GM19193 (cell line): Measurements from ENCODE around the gene C1RL.

Experiments
- POLR2A ChIP-seq: IDR thresholded peaks from 4 replicates; pipeline ENCODE4 v1.6.1; 2011; ENCODE audit not compliant: insufficient read depth, insufficient read length; ENCODE audit errors: extremely low read depth

C1RL gene

DNA sequence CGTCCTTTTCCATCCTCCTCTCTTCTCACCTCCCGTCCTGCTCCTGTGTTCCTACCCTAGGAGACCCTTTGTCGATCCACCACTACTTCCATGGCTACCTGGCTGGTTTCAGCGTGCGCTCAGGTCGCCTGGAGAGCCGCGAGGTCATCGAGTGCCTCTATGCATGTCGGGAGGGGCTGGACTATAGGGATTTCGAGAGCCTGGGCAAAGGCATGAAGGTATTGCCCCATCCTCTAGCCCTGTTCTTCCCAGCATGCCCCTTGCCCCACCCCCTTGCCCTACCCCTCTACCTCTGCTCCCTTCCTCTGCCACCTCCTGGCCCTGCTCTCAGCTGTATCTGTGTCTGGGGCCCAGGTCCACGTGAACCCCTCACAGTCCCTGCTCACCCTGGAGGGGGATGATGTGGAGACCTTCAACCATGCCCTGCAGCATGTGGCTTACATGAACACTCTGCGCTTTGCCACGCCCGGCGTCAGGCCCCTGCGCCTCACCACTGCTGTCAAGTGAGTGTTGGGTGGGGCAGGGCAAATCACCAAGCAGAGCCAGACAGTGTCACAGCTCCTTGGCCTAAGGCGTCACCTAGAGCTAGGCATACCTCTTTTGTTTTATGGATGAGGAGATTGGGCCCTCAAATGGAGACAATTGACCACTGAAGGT lies 33.9 kb upstream of the C1RL start:
- TF ChIP-seq POLR2A = no peak

DNA sequence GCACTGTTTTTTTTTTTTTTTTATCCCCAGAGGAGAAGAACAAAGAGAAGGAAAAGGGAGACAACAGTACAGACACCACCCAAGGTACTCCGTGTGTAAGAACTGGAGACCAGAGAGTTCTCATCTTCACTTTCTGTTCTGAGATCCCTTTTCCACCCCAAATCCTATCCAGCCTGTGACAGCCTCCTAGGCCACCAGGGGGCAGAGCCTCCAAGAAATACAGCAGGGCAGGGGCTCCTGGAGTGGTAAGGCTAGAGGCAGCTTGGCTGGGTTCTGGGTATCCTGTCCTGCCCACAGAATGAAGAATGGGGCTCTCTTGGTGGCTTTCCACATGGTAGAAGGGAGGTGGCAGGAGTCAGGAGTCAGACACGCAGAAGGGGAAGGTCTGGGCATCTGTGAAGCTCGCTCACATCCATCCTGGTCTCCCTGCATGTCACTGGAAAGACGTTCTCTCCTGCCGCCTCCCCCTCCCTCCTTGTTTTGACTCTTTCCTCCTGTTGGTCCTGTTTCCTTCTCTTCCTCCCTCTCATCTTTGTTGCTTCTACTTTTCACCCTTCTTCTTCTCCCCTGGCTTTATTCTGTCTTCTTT lies 33.1 kb upstream of the C1RL start:
- no peak for TF ChIP-seq POLR2A

DNA sequence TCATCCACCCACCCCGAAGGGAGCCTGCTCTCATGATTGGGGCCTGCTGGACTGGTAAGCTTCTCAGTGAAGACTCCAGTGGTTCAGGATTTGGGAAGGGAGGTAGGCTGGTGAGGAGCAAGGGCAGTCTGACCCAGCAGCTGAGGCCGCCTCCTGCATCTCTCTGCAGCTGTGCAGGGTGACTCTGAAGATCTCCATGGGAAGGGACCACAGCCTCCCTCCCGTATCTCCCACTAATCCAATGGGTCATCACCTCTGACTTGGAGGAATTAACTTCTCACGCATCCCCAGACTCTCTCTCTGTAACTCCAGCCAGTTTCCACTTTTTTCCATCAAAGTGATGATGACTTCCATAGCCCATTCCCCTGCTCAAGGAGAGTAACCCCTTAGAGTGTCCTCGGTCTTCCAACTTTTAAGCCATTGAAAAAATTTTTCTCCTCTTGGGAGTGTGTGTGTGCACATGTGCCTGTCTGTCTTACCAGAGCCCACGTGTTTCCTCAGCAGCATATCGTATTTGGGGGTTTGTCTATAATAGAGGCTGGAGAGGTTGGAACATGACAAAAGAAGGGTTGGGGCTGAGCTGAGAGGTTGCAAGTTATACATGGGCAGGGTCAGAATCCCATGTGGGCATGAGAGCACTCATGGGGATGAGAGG lies 32.5 kb upstream of the C1RL start:
- no peak for TF ChIP-seq POLR2A

DNA sequence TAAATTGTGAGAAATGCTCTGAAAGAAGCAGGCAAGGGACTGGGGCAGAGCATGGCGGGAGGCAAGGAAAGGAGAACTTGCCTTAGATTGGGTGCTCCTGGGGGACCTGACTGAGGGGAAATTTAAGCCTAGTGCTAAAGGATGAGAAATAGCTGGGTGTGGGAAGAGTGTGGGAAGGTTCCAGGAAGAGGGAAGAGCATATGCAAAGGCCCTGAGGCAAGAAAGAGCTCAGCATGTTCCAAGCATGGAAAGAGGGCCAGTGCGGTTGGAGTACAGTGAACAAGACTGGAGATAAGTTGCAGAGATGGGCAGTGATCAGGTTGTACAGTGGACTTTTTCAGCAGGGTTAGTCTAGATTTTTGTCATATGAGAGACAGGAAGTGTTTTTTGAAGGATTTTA lies 30.2 kb upstream of the C1RL start:
- TF ChIP-seq POLR2A = no peak

DNA sequence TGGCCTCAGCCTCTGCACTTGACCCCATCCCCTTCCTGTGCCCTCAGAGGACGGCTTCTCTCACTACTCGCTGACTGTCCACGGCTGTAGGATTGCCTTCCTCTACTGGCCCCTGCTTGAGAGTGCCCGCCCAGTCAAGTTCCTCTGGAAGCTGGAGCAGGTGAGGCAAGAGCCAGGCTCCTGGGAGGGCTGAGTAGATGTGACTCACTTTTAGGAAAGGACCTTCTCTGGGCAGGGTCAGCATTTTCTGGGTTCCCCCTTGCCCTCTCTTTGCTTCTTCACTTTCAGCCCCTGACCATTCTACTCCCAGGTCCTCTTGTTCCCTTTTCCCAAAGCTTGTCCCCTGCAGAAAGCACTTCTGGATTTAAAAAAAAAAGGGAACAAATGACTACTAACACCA lies 28.9 kb upstream of the C1RL start:
- TF ChIP-seq POLR2A = no peak

DNA sequence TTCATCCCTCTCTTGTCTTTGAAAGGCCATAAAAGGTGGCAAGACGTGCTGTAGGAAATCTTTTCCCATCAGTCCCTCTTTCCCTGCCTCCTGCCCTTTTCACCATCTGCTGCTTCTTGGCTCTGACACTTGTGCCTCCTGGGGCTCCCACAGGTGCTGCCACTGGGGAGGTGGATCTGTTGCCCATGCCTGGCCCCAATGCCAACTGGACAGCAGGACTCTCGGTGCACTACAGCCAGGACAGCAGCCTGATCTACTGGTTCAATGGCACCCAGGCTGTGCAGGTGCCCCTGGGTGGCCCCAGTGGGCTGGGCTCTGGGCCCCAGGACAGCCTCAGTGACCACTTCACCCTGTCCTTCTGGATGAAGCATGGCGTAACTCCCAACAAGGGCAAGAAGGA lies 27.7 kb upstream of the C1RL start:
- no peak for TF ChIP-seq POLR2A

DNA sequence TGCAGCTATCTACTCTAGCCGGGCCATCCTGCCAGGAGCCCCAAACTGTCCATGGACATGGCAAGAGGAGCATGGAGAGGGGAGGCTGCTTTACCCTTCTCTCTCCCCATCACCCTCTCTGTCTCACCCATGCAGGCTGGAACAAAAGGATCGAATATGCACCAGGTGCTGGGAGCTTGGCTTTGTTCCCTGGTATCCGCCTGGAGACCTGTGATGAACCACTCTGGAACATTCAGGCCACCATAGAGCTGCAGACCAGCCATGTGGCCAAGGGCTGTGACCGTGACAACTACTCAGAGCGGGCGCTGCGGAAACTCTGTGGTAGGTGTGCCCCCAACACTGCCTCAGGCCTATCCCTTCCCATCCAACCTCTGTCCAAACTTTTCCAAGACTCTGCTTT lies 27.1 kb upstream of the C1RL start:
- TF ChIP-seq POLR2A = no peak

DNA sequence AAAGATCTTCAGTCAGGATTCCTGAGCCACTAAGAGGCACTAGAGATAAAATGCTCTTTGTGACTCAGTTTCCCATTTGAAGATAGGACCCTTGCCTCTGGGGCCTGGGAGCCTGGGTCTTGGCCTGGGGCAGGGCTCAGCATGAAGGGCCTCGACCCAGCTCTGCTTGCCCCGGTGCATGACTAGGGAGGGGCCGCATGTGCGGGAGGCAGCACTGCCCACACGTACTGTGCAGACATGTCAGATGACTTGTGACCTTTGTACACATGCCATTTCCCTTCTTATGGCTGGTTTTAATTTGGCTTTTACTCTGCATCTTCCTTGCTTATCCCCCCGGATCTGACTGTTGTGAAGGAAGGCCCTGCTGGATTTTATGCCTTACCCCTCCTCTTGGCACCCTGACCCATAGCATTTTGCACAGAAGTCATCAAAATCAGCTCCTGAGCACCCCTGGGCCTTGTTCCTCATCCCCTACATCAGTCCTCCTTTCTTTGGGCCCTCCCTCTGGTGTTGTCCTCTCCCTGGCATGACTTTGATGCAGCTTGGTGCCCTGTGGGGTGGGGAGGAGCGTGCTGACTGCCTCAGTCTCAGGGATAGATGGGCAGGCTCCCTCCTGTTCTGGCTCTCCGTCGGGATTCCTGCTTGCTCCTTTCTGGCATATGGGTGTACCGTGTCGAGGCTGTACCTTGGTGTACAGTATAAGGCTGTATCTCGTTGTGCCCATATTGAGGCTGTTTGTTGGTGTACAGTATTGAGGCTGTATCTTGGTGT lies 25.6 kb upstream of the C1RL start:
- peak; percentile 16 for TF ChIP-seq POLR2A

DNA sequence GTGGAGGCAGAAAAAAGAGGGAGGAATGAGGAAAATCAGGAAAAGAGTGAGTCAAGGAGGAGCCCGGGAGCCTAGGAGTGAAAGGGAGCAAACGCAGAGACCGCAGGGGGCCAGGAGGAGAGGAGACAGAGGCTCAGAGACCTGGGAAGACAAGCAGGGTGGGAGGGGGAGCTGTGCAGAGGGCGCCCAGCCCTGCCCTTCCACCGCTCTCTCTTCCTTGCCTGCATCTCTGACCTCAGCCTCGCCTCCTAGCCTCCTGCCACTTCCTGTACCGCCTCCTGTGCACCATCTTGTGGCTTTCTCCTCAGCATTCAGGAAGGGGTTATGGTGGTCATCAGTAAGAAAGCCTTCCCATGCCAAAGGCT lies 22.5 kb upstream of the C1RL start:
- TF ChIP-seq POLR2A = peak; percentile 34

DNA sequence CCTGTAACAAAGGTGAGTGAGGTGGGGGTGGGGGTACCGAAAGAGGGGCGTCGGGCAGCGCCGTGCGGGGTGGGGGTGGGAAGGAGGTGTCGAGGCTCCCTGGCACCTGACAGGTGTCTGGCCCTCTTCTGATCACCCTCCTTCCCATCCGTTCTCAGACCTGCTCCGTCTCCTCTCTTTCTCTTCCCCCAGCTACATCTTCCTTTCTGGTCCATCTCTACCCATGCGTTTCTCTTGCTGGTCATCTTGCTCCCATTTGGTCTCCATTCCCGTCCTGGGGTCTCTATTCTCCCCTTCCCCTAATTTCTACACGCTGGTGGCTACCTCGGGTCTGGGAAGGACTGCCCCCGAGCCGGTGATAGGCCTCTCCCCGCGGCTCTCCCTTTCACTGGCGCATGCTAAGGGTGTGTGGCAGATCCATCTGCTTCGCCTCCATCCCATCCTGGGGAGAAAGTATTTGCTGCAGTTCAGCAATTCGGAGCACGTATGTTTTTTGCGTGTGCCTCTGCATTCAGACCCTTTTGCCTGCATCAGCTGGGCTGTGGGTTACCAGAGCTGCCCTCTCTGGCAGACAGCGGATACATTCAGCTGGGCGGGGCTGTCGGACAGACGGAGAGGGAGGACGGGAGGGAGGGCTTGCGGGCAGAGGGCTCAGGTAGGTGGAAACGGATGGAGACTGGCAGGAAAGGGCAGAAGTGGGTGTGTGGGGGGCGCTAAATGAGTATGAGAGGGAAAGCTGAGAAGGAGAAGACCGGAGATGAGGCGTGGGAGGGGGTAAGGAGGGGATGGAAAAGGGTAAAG lies 21.9 kb upstream of the C1RL start:
- TF ChIP-seq POLR2A = no peak

DNA sequence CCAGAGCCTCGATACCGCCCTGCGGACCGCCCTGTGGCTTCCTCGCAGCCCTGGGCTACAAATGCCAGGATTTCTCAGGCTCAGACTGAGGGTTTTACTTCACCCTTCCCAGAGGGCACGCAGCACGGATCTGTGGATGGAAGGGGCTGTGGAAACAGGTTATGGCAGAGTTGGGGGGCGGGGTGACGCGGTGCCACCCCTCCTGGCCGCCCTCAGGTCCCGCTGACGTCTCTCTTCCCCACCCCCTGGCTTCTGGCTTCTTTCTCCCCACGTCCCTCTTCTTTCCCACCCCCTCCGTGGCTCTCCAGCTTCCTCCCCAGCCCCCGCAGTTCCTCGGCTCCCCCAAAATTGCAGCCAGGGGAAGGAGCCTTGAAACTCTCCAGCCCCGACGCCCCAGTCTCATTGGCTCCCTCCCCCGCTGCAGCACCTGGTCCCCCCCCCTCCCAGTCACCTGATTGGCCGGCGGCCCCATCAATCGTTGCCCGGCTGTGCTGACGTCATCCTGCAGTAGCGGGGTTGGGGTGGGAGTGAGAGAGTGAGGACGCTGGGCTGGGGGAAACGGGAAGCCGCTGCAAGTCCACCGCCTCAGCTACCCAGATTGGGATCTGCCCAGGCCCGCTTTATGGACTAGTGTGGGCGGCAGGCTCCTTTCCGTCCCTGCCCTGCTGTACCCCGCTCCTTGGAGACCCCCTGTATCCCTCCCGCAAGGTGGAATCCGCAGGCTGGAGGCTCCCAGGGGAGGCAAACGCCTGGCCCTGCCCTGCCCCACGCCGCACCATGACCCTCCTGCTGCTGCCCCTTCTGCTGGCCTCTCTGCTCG lies 21.1 kb upstream of the C1RL start, which contains the start of gene CLSTN3:
CLSTN3 (plus strand) TSS at position 500 of the 820 bp plus-strand sequence; CDS start at position 778, 278 bp downstream.
- peak; percentile 45 for TF ChIP-seq POLR2A

DNA sequence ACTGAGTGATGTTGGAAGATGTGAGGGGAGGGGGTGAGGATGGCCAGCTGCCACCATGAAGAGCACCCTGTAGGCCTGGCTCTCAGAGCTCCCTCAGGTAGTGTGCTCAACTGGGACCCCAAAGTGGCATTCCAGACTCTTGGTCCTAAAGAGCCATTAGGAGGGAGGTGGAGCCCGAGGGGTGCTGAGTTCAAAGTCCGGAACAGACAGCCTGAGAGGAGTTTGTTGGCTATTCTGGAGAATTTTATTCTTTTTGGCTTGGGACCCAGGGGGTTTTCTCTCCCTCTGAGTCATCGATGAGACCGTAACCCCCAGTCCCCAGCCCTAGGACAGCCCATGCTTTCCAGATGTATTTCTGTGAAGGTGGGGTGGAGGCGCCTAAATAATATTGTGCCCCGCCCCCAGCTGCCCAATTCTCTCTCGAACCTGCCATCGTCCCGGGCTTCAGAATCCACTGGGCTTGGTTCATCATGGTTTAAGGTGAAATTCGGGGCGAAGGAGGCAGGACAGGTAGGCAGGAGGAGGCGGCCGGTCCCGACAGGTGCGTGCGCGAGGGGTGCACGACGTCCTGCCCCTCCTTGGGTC lies 20.4 kb upstream of the C1RL start:
- TF ChIP-seq POLR2A = no peak

DNA sequence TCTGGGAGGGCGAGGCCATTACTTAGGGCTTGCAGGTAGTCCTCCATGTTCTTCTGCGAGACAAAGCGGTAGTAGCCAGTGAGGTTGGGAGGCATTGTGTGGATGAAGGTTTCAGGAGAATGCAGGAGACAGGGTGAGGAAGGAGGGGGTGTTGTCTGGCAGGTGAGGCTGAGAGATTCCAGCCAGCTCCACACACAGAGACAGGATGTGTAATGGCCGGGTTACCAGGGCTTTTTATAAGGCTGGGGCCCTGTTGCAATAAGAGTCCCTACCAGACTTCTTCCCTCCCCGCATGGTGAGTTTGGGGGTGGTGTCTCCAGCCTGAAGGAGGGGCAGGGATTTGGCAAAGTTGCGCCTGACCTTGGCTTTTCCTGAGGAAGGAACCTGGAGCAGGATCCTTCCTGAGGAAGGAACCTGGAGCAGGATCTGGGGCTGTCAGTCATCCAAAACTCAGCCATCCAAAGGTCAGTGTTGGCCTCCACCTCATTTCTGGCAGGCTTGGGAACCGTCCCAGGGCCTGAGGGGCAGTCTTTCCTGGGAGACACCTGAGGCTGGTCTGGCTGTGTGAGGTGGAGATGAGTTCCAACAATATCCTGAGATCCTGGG lies 19.8 kb upstream of the C1RL start, which contains the start of gene RBP5:
RBP5 (minus strand) TSS at position 209 of the 606 bp plus-strand sequence; CDS start at position 95, 114 bp downstream.
- TF ChIP-seq POLR2A = no peak
